Renal cortex interstitium (tissue), 15 donors: ENCODE data around the gene VAT1L. TPM values are rescaled to one million over a fixed set of nuclear protein-coding genes. Genes with fewer than 3 reads are reported as not detected.

Experiments used
- DNase-seq, 11 donors: peaks; one replicate each; pipeline ENCODE4 v3.0.0-alpha.2; 2013; ENCODE audit warnings: low read depth in 9 of 11, low spot score in 4 of 11; ENCODE audit errors: extremely low read depth in 1 of 11
- long read RNA-seq, 16 experiments: transcript quantifications; one replicate each; lab custom pipeline, GENCODE V29; 2026
- polyA plus RNA-seq, 3 donors: library from polyadenylated mRNA; unstranded; fragments of 120-200 nt; gene quantifications; one replicate each; pipeline ENCODE4 v1.2.1, GENCODE V29; 2013; ENCODE audit not compliant: insufficient read length in 3 of 3

VAT1L gene
- 1 to 10 TPM; 3.8 to 6.5 (median 4.6) TPM for polyA plus RNA-seq
- long read RNA-seq, donor 1, partial matches to known transcripts: 0 of 1 reads
- long read RNA-seq, donor 1, other reads (novel, unspliced or antisense): 0 of 1 reads
- long read RNA-seq, donor 2, partial matches to known transcripts: 0 of 4 reads
- long read RNA-seq, donor 2, other reads (novel, unspliced or antisense): 0 of 4 reads
- long read RNA-seq, donor 3, partial matches to known transcripts: 0 of 3 reads
- long read RNA-seq, donor 3, other reads (novel, unspliced or antisense): 0 of 3 reads
- long read RNA-seq, donor 4: 0 reads
- long read RNA-seq, donor 5: 0 reads
- long read RNA-seq, donor 6, partial matches to known transcripts: 0 of 1 reads
- long read RNA-seq, donor 6, other reads (novel, unspliced or antisense): 0 of 1 reads
- long read RNA-seq, donor 7, partial matches to known transcripts: 0 of 1 reads
- long read RNA-seq, donor 7, other reads (novel, unspliced or antisense): 0 of 1 reads
- long read RNA-seq, donor 8: 0 reads
- long read RNA-seq, donor 9: 0 reads
- long read RNA-seq, donor 10, partial matches to known transcripts: 0 of 1 reads
- long read RNA-seq, donor 10, other reads (novel, unspliced or antisense): 0 of 1 reads
- long read RNA-seq, donor 11, partial matches to known transcripts: 0 of 3 reads
- long read RNA-seq, donor 11, other reads (novel, unspliced or antisense): 0 of 3 reads
- long read RNA-seq, donor 12: 0 reads
- long read RNA-seq, donor 13: 0 reads
- long read RNA-seq, donor 14: 0 reads
- long read RNA-seq, donor 15: 0 reads
- long read RNA-seq, donor 16, partial matches to known transcripts: 5 of 6 reads
- long read RNA-seq, donor 16, other reads (novel, unspliced or antisense): 0 of 6 reads

GRCh38 chr16:77788181-77789084, at the start of gene VAT1L:
Gene VAT1L, plus strand, starts transcription at chr16:77788564. Its CDS starts 119 bp downstream, at chr16:77788683.
- DNase-seq: peak in 10 of 11 donors; percentile 28 to 63 (median 48)

- no peak for DNase-seq
Measured at GRCh38 chr16:77738706-77739558, 49.4 kb upstream of the VAT1L start.

- no peak for DNase-seq
Measured at GRCh38 chr16:77739559-77739892, 48.8 kb upstream of the VAT1L start.

GRCh38 chr16:77744141-77744540, 44.2 kb upstream of the VAT1L start:
- DNase-seq: peak in 1 of 11 donors; percentile 25

- DNase-seq: no peak
Measured at GRCh38 chr16:77745972-77746371, 42.4 kb upstream of the VAT1L start.

- DNase-seq: peak in 1 of 11 donors; percentile 52
Measured at GRCh38 chr16:77748421-77749005, 39.9 kb upstream of the VAT1L start.

GRCh38 chr16:77749415-77749814, 38.9 kb upstream of the VAT1L start:
- DNase-seq: no peak

GRCh38 chr16:77758046-77758445, 30.3 kb upstream of the VAT1L start:
- DNase-seq: no peak

GRCh38 chr16:77758508-77758907, 29.9 kb upstream of the VAT1L start:
- no peak for DNase-seq

- DNase-seq: no peak
Measured at GRCh38 chr16:77759201-77759600, 29.2 kb upstream of the VAT1L start.

- no peak for DNase-seq
Measured at GRCh38 chr16:77759821-77760220, 28.5 kb upstream of the VAT1L start.

- no peak for DNase-seq
Measured at GRCh38 chr16:77760800-77761199, 27.6 kb upstream of the VAT1L start.

GRCh38 chr16:77761204-77761603, 27.2 kb upstream of the VAT1L start:
- no peak for DNase-seq

- no peak for DNase-seq
Measured at GRCh38 chr16:77762262-77762661, 26.1 kb upstream of the VAT1L start.

GRCh38 chr16:77763994-77764393, 24.4 kb upstream of the VAT1L start:
- no peak for DNase-seq

- no peak for DNase-seq
Measured at GRCh38 chr16:77767211-77767610, 21.2 kb upstream of the VAT1L start.

GRCh38 chr16:77767826-77768225, 20.5 kb upstream of the VAT1L start:
- DNase-seq: no peak
